OCI-LY3 (cell line): ENCODE data around the gene CAV1.

Experiments used
- EZH2phosphoT487 ChIP-seq: fragments of 200-600 bp; shearing (Covaris generic); IDR thresholded peaks from 2 replicates; pipeline ENCODE4 v1.6.1; 2018; ENCODE audit warnings: antibody characterized with exemption, mixed run types, low read depth
- TF ChIP-seq, protein P1 (sequence below): fragments of 200-600, 300-600 bp; sonication (generic); IDR thresholded peaks from 2 replicates; pipeline ENCODE4 v1.5.1; 2014; ENCODE audit warnings: antibody characterized with exemption, low read length, low read depth

DNA sequence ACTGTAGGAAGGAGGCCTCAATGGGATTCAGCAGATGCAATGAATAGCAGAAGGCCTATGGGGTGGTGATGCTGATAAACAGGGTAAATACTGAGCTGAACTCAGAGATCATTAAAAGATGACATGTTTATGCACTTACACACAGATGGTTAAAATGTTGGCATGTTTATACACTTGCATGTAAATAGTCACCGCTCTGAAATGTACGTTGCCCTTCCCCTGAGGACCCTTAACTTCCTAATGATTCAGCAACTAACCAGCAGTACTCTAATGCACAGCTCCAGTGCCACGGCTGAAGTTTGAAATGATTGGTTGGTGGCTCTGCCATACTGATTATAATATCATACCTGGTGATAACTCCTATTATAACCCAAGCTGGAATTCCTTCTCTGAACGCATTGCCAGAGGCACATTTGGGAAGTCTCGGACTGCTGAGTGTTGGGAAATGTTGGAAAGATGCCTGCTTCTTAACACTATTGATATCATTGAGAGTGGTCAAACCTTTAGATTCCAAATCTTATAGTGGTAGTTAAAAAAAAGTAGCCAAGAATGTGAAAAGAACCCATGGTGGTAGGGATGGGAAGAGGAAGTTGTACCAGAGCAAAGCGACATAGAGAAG lies 3.7 kb upstream of the CAV1 start:
- TF ChIP-seq, protein P1, sequence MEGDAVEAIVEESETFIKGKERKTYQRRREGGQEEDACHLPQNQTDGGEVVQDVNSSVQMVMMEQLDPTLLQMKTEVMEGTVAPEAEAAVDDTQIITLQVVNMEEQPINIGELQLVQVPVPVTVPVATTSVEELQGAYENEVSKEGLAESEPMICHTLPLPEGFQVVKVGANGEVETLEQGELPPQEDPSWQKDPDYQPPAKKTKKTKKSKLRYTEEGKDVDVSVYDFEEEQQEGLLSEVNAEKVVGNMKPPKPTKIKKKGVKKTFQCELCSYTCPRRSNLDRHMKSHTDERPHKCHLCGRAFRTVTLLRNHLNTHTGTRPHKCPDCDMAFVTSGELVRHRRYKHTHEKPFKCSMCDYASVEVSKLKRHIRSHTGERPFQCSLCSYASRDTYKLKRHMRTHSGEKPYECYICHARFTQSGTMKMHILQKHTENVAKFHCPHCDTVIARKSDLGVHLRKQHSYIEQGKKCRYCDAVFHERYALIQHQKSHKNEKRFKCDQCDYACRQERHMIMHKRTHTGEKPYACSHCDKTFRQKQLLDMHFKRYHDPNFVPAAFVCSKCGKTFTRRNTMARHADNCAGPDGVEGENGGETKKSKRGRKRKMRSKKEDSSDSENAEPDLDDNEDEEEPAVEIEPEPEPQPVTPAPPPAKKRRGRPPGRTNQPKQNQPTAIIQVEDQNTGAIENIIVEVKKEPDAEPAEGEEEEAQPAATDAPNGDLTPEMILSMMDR: no peak
- TF ChIP-seq EZH2phosphoT487: no peak
